Endothelial cell of umbilical vein (primary cell): ENCODE measurements around the gene SMAP1. TPM values are rescaled to one million over a fixed set of nuclear protein-coding genes. Genes with fewer than 3 reads are reported as not detected.

Experiments used
- BruUV-seq: library from RNA; stranded (reverse); fragments of 400-500 nt; replicated peaks from 2 replicates; lab custom pipeline; 2021; lab: Mats Ljungman, UMichigan
- CTCF ChIA-PET: fragments of 300-600, 350-600 bp; sonication (Branson Sonifier 250); formaldehyde crosslinking; loops from one replicate; lab custom pipeline; 2021; ENCODE audit warnings: antibody characterized with exemption, inconsistent platforms; lab: Charles Lee
- POLR2A ChIA-PET: fragments of 300-600, 350-600 bp; sonication (Branson Sonifier 250); formaldehyde crosslinking; loops from one replicate; lab custom pipeline; 2021; ENCODE audit warnings: antibody characterized with exemption, inconsistent platforms; lab: Charles Lee
- DNase-seq: peaks from one replicate; pipeline ENCODE4 v3.0.0-alpha.2; 2011; ENCODE audit warnings: low read depth, low spot score
- FAIRE-seq: peaks from 2 replicates; lab custom pipeline; 2011; peaks lifted over from hg19 to GRCh38; lab: Jason Lieb, UNC
- H2AFZ ChIP-seq: 2 replicates; pipeline ENCODE4 v1.6.0; 2012; ENCODE audit warnings: low read depth, low read length, control low read depth, inconsistent platforms
- H3K27ac ChIP-seq: 2 replicates; pipeline ENCODE4 v1.5.1; 2011; ENCODE audit warnings: low read depth, mild to moderate bottlenecking, control low read depth, low read length, moderate library complexity; ENCODE audit not compliant: insufficient read depth
- H3K27me3 ChIP-seq, 2 experiments: 2 replicates each; pipeline versions ENCODE4 v1.6.0 to v1.6.1; 2011; ENCODE audit warnings: low read length in 2 of 2, mixed read lengths in 1 of 2; ENCODE audit not compliant: control insufficient read depth in 2 of 2, insufficient read depth in 2 of 2
- H3K36me3 ChIP-seq, 2 experiments: 2 replicates in 1 of 2; 3 replicates in 1 of 2; pipeline ENCODE4 v1.5.1; 2011; ENCODE audit warnings: low read length in 2 of 2, mild to moderate bottlenecking in 1 of 2, moderate library complexity in 1 of 2; ENCODE audit not compliant: control insufficient read depth in 2 of 2, insufficient read depth in 2 of 2; ENCODE audit errors: extremely low read depth in 1 of 2
- H3K4me1 ChIP-seq: 3 replicates; pipeline ENCODE4 v1.5.1; 2011; ENCODE audit warnings: mild to moderate bottlenecking, low read length; ENCODE audit not compliant: control insufficient read depth, insufficient read depth; ENCODE audit errors: extremely low read depth
- H3K4me2 ChIP-seq: 2 replicates; pipeline ENCODE4 v1.6.1; 2011; ENCODE audit warnings: low read length, control low read depth, mixed read lengths; ENCODE audit not compliant: insufficient read depth
- H3K4me3 ChIP-seq, 3 experiments: fragments of 200-600 bp in 1 of 3; sonication (generic), shearing (Covaris generic) in 1 of 3; replicated peaks in 1 of 3; 2 replicates each; pipeline ENCODE4 v1.5.1; 2011 to 2016; ENCODE audit warnings: control low read depth in 3 of 3, low read length in 3 of 3, mild to moderate bottlenecking in 2 of 3, inconsistent platforms in 1 of 3, low read depth in 1 of 3, moderate library complexity in 1 of 3; ENCODE audit not compliant: insufficient read depth in 1 of 3
- H3K79me2 ChIP-seq: 2 replicates; pipeline ENCODE4 v1.6.0; 2012; ENCODE audit warnings: low read length, inconsistent platforms; ENCODE audit not compliant: control insufficient read depth, insufficient read depth
- H3K9ac ChIP-seq: replicated peaks from 2 replicates; pipeline ENCODE3; 2011; ENCODE audit warnings: low read length, control low read depth; ENCODE audit not compliant: insufficient read depth; ENCODE audit errors: extremely low read depth
- H3K9me1 ChIP-seq: replicated peaks from 3 replicates; pipeline ENCODE4 v1.6.0; 2011; ENCODE audit warnings: mild to moderate bottlenecking, low read length; ENCODE audit not compliant: control insufficient read depth, insufficient read depth; ENCODE audit errors: extremely low read depth
- H3K9me3 ChIP-seq: replicated peaks from 2 replicates; pipeline ENCODE4 v1.5.1; 2012; ENCODE audit warnings: low read length, inconsistent platforms; ENCODE audit not compliant: control insufficient read depth, insufficient read depth
- H4K20me1 ChIP-seq: replicated peaks from 2 replicates; pipeline ENCODE3; 2011; ENCODE audit warnings: mild to moderate bottlenecking, low read length; ENCODE audit not compliant: control insufficient read depth, insufficient read depth; ENCODE audit errors: extremely low read depth
- EZH2 ChIP-seq: IDR thresholded peaks from 2 replicates; pipeline ENCODE4 v1.6.1; 2012; ENCODE audit warnings: borderline replicate concordance, low read depth, mild to moderate bottlenecking, moderate library complexity, low read length, inconsistent platforms; ENCODE audit not compliant: severe bottlenecking
- FOS ChIP-seq: IDR thresholded peaks from 2 replicates; pipeline ENCODE4 v1.6.1; 2011; ENCODE audit warnings: mild to moderate bottlenecking, low read length, moderate library complexity, borderline replicate concordance; ENCODE audit not compliant: insufficient read depth
- GATA2 ChIP-seq: IDR thresholded peaks from 2 replicates; pipeline ENCODE4 v1.7.0; 2011; ENCODE audit warnings: low read depth, mild to moderate bottlenecking, moderate library complexity, mixed read lengths, low read length; ENCODE audit not compliant: insufficient read length, insufficient read depth
- JUN ChIP-seq: IDR thresholded peaks from 2 replicates; pipeline ENCODE4 v1.6.1; 2011; ENCODE audit warnings: borderline replicate concordance, low read depth; ENCODE audit not compliant: insufficient read length, insufficient read depth
- MYC ChIP-seq: IDR thresholded peaks from one replicate; pipeline ENCODE4 v1.6.1; 2011; ENCODE audit warnings: mild to moderate bottlenecking, low read depth, low read length
- POLR2A ChIP-seq: IDR thresholded peaks from 2 replicates; pipeline ENCODE4 v1.6.1; 2012; ENCODE audit warnings: low read depth, mild to moderate bottlenecking, control low read depth, low read length
- POLR2AphosphoS5 ChIP-seq: IDR thresholded peaks from 2 replicates; pipeline ENCODE4 v1.6.1; 2012; ENCODE audit warnings: low read depth, mild to moderate bottlenecking, control low read depth, low read length, moderate library complexity; ENCODE audit not compliant: insufficient read depth
- dilution Hi-C: fragments of 300-500 bp; cut with MboI; formaldehyde crosslinking; loops from one replicate; pipeline ENCODE4 v1.15.0; 2019; ENCODE audit warnings: low sequenced_read_pairs; ENCODE audit not compliant: extremely low pct_ligation_motif_present
- intact Hi-C: fragments of 100-400 bp; cut with micrococcal nuclease; formaldehyde crosslinking; loops from one replicate; pipeline ENCODE4 v1.10.0; 2022
- polyA plus RNA-seq, 4 experiments: library from polyadenylated mRNA; depleted of rRNA in 3 of 4; stranded (reverse) in 3 of 4; unstranded in 1 of 4; fragments of >200 nt; gene quantifications; 2 replicates each; pipeline versions ENCODE4 v1.2.1 to v1.2.3, GENCODE V29; 2011 to 2012; ENCODE audit warnings: missing spikeins in 1 of 4
- total RNA-seq: library from RNA; stranded (reverse); gene quantifications from 2 replicates; pipeline ENCODE4 v1.2.3, GENCODE V29; 2021
- TF ChIP-seq, protein P1 (sequence below): IDR thresholded peaks from 2 replicates; pipeline ENCODE4 v1.6.1; 2011; ENCODE audit not compliant: insufficient read depth, insufficient read length
- TF ChIP-seq, protein P2 (sequence below), 2 donors: IDR thresholded peaks; 1 replicate in 1 of 2; 2 replicates in 1 of 2; pipeline ENCODE4 v1.5.1; 2011; ENCODE audit warnings: low read length in 2 of 2, mild to moderate bottlenecking in 2 of 2, moderate library complexity in 2 of 2, control low read depth in 1 of 2, inconsistent platforms in 1 of 2, low read depth in 1 of 2; ENCODE audit not compliant: insufficient read depth in 1 of 2; ENCODE audit errors: extremely low read depth in 1 of 2

The SMAP1 gene
- total and polyA plus RNA-seq, 2 donors (not counting 3 experiments of a cell fraction or from before 2014, with no cell fraction given): 14.6 to 24.6 TPM

DNA sequence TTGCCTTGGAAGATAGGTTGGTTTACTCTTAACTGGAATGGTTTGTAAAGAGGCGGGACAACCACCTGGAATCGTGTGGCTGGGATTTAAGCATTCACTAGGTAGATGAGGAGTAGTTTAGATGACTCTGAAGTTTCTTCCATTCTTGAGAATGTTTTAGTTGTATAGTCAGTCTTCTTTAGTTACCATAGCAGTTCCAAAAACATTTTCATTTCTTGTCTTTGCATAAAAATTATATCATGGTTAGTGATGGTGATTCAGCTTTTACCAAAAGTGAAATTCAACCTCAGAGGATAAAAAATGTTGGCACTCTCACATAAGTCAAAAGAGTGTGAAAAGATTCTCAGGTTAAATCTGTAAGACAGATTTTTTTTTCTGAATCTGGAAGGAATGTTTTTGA, 70.3 kb downstream of the SMAP1 start:
- BruUV-seq: no TSS peak
- no peaks in the 10 kb centered on the region for H3K27me3 ChIP-seq
- CTCF ChIA-PET: no interaction called here
- POLR2A ChIA-PET: no interaction called here
- no peak overlapping the region for H3K4me2 ChIP-seq
- FAIRE-seq (no peak), DNase-seq (no peak)
- no peak overlapping the region for H2AFZ ChIP-seq
- peaks cover 0 to 5% of the 10 kb centered on the region in 2 experiments for H3K36me3 ChIP-seq
- intact Hi-C loops: no loop called here
- no peak overlapping the region for H3K4me3 ChIP-seq
- H3K9ac ChIP-seq: no peak overlapping the region
- no peaks in the 10 kb centered on the region for H3K4me1 ChIP-seq
- no peaks in the 10 kb centered on the region for H4K20me1 ChIP-seq
- no peaks in the 10 kb centered on the region for H3K9me3 ChIP-seq
- dilution Hi-C loops: no loop called here
- no peak overlapping the region for H3K27ac ChIP-seq
- no peaks in the 10 kb centered on the region for H3K79me2 ChIP-seq
- TF ChIP-seq FOS (no peak), EZH2 (no peak), JUN (no peak), POLR2AphosphoS5 (no peak), GATA2 (no peak), MYC (no peak), POLR2A (no peak)
- TF ChIP-seq, protein P1, sequence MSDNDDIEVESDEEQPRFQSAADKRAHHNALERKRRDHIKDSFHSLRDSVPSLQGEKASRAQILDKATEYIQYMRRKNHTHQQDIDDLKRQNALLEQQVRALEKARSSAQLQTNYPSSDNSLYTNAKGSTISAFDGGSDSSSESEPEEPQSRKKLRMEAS: no peak
- TF ChIP-seq, protein P2, sequence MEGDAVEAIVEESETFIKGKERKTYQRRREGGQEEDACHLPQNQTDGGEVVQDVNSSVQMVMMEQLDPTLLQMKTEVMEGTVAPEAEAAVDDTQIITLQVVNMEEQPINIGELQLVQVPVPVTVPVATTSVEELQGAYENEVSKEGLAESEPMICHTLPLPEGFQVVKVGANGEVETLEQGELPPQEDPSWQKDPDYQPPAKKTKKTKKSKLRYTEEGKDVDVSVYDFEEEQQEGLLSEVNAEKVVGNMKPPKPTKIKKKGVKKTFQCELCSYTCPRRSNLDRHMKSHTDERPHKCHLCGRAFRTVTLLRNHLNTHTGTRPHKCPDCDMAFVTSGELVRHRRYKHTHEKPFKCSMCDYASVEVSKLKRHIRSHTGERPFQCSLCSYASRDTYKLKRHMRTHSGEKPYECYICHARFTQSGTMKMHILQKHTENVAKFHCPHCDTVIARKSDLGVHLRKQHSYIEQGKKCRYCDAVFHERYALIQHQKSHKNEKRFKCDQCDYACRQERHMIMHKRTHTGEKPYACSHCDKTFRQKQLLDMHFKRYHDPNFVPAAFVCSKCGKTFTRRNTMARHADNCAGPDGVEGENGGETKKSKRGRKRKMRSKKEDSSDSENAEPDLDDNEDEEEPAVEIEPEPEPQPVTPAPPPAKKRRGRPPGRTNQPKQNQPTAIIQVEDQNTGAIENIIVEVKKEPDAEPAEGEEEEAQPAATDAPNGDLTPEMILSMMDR (IDR thresholded peaks at IDR 0.05; ENCODE audit: extremely low read depth in 1 of 2, insufficient read depth in 1 of 2, low read depth in 1 of 2, low read length in 2 of 2): no peak
- H3K9me1 ChIP-seq: no peaks in the 10 kb centered on the region
